Osteoblast (primary cell): Measurements from ENCODE around the gene G6PC3. TPM values are rescaled to one million over a fixed set of nuclear protein-coding genes. Genes with fewer than 3 reads are reported as not detected.

Experiments
- DNase-seq: peaks from one replicate; pipeline ENCODE4 v3.0.0; 2011; ENCODE audit warnings: low spot score, mixed read lengths; ENCODE audit not compliant: insufficient read length; ENCODE audit errors: missing footprints
- H2AFZ ChIP-seq: 2 replicates; pipeline ENCODE4 v1.6.0; 2011; ENCODE audit warnings: mild to moderate bottlenecking, low read length
- H3K27ac ChIP-seq: 2 replicates; pipeline ENCODE4 v1.5.1; 2011; ENCODE audit warnings: mild to moderate bottlenecking, low read depth, low read length, moderate library complexity
- H3K27me3 ChIP-seq: 2 replicates; pipeline ENCODE4 v1.6.0; 2012; ENCODE audit warnings: mild to moderate bottlenecking, control low read depth, inconsistent platforms, low read length, moderate library complexity; ENCODE audit not compliant: insufficient read depth
- H3K36me3 ChIP-seq: 2 replicates; pipeline ENCODE4 v1.5.1; 2011; ENCODE audit warnings: mild to moderate bottlenecking, low read length, control low read depth, moderate library complexity; ENCODE audit not compliant: insufficient read depth
- H3K4me1 ChIP-seq: 2 replicates; pipeline ENCODE4 v1.5.1; 2011; ENCODE audit warnings: mild to moderate bottlenecking, low read length, control low read depth, moderate library complexity; ENCODE audit not compliant: insufficient read depth
- H3K4me2 ChIP-seq: 2 replicates; pipeline ENCODE4 v1.6.0; 2011; ENCODE audit warnings: mild to moderate bottlenecking, low read length; ENCODE audit not compliant: insufficient read depth
- H3K4me3 ChIP-seq: fragments of 200-600 bp; sonication (generic); 3 replicates; pipeline ENCODE4 v1.5.1; 2012; ENCODE audit warnings: mild to moderate bottlenecking, low read length, inconsistent platforms; ENCODE audit not compliant: insufficient read depth
- H3K79me2 ChIP-seq: 2 replicates; pipeline ENCODE4 v1.6.0; 2012; ENCODE audit warnings: mild to moderate bottlenecking, low read length, control low read depth, inconsistent platforms; ENCODE audit not compliant: insufficient read depth
- H3K9me3 ChIP-seq: 2 replicates; pipeline ENCODE4 v1.5.1; 2011; ENCODE audit warnings: low read depth, low read length, control low read depth
- H4K20me1 ChIP-seq: 2 replicates; pipeline ENCODE4 v1.6.0; 2012; ENCODE audit warnings: mild to moderate bottlenecking, low read length, control low read depth; ENCODE audit not compliant: insufficient read depth
- CTCF ChIP-seq: IDR thresholded peaks from 2 replicates; pipeline ENCODE4 v1.5.1; 2011; ENCODE audit warnings: mild to moderate bottlenecking, low read depth, low read length, moderate library complexity; ENCODE audit errors: extremely low read depth
- total RNA-seq: library from RNA; depleted of rRNA; stranded (reverse); fragments of >200 nt; gene quantifications from 2 replicates; pipeline ENCODE4 v1.2.3, GENCODE V29; 2012

The G6PC3 gene
- total RNA-seq, 1 donor, result 23.5 TPM

GRCh38 chr17:44076716-44077594 lies 6.4 kb downstream of the G6PC3 start:
- peaks cover 13% of the 10 kb centered on the region for H3K4me1 ChIP-seq
- no peak overlapping the region for H2AFZ ChIP-seq
- no peak overlapping the region for H3K27ac ChIP-seq
- H3K4me3 ChIP-seq, result no peak overlapping the region
- no peak for DNase-seq
- no peak for TF ChIP-seq CTCF
- H4K20me1 ChIP-seq, result no peaks in the 10 kb centered on the region
- H3K27me3 ChIP-seq, result no peaks in the 10 kb centered on the region
- peaks cover 19% of the 10 kb centered on the region for H3K79me2 ChIP-seq
- H3K9me3 ChIP-seq, result no peaks in the 10 kb centered on the region
- H3K36me3 ChIP-seq, result peaks cover 53% of the 10 kb centered on the region
- H3K4me2 ChIP-seq, result no peak overlapping the region

GRCh38 chr17:44077595-44077909 lies 7.0 kb downstream of the G6PC3 start:
- TF ChIP-seq CTCF, result no peak
- Histone ChIP-seq H4K20me1 (no peaks in the 10 kb centered on the region), H2AFZ (no peak overlapping the region), H3K4me1 (peaks cover 17% of the 10 kb centered on the region), H3K36me3 (peaks cover 59% of the 10 kb centered on the region), H3K27ac (no peak overlapping the region), H3K27me3 (no peaks in the 10 kb centered on the region), H3K79me2 (peaks cover 17% of the 10 kb centered on the region), H3K4me3 (no peak overlapping the region), H3K4me2 (no peak overlapping the region), H3K9me3 (no peaks in the 10 kb centered on the region)
- no peak for DNase-seq

- H2AFZ ChIP-seq, result no peak overlapping the region
- no peaks in the 10 kb centered on the region for H3K27me3 ChIP-seq
- no peak for TF ChIP-seq CTCF
- no peak overlapping the region for H3K4me3 ChIP-seq
- H4K20me1 ChIP-seq, result no peaks in the 10 kb centered on the region
- peaks cover 65% of the 10 kb centered on the region for H3K36me3 ChIP-seq
- peaks cover 9% of the 10 kb centered on the region for H3K79me2 ChIP-seq
- DNase-seq, result no peak
- H3K4me1 ChIP-seq, result peaks cover 20% of the 10 kb centered on the region
- no peak overlapping the region for H3K4me2 ChIP-seq
- H3K27ac ChIP-seq, result no peak overlapping the region
- H3K9me3 ChIP-seq, result no peaks in the 10 kb centered on the region
These were observed 7.9 kb downstream of the G6PC3 start for GRCh38 chr17:44078412-44078811.

- DNase-seq, result peak; percentile 51
- no peaks in the 10 kb centered on the region for H3K79me2 ChIP-seq
- TF ChIP-seq CTCF, result no peak
- H3K4me1 ChIP-seq, result peaks cover 20% of the 10 kb centered on the region
- peaks cover 56% of the 10 kb centered on the region for H3K36me3 ChIP-seq
- no peak overlapping the region for H2AFZ ChIP-seq
- no peaks in the 10 kb centered on the region for H3K9me3 ChIP-seq
- no peaks in the 10 kb centered on the region for H4K20me1 ChIP-seq
- H3K27ac ChIP-seq, result peak overlapping the region; percentile 95
- no peaks in the 10 kb centered on the region for H3K27me3 ChIP-seq
- no peak overlapping the region for H3K4me3 ChIP-seq
- no peak overlapping the region for H3K4me2 ChIP-seq
These were observed 9.6 kb downstream of the G6PC3 start for GRCh38 chr17:44079877-44080821.
